ENCODE results near the gene BRAF.

The BRAF gene

DNA sequence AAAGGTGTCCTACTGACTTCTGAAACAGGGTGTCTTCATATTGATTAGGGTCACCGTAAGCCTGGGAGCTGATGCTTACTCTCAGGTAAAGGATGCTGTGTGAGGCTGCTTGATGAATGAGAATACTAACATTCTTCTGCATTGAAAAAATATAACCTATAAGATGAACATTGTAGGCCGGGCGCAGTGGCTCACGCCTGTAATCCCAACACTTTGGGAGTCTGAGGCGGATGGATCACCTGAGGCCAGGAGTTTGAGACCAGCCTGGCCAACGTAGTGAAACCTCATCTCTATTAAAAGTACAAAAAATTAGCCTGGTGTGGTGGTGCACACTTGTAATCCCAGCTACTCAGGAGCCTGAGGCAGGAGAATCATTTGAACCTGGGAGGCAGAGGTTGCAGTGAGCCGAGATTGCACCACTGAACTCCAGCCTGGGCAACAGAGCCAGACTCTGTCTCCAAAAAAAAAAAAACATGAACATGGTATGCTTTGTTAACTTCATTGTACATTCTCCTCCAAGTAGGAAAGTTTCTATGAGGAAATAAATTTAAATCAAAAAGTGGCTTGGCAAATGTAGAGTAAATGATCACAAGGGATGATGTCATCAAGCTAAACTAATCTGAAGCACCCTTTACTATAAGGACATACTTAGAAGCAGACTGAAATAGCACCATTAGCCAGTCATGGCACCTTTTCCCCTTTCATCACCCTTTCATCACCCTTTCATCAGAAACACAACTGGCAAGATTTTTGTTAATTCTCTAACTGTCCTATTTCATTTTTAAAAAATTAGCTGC lies 1.5 kb upstream of the BRAF start:
- H3K4me3 ChIP-seq (ENCODE audit: control insufficient read depth, low read depth, low read length), result no peak overlapping the region
- TF ChIP-seq, protein P1, sequence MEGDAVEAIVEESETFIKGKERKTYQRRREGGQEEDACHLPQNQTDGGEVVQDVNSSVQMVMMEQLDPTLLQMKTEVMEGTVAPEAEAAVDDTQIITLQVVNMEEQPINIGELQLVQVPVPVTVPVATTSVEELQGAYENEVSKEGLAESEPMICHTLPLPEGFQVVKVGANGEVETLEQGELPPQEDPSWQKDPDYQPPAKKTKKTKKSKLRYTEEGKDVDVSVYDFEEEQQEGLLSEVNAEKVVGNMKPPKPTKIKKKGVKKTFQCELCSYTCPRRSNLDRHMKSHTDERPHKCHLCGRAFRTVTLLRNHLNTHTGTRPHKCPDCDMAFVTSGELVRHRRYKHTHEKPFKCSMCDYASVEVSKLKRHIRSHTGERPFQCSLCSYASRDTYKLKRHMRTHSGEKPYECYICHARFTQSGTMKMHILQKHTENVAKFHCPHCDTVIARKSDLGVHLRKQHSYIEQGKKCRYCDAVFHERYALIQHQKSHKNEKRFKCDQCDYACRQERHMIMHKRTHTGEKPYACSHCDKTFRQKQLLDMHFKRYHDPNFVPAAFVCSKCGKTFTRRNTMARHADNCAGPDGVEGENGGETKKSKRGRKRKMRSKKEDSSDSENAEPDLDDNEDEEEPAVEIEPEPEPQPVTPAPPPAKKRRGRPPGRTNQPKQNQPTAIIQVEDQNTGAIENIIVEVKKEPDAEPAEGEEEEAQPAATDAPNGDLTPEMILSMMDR (IDR thresholded peaks at IDR 0.05; ENCODE audit: control insufficient read depth, insufficient read depth, low read depth, low read length, missing control alignments), result no peak
- DNase-seq (ENCODE audit: low read depth), result no peak

DNA sequence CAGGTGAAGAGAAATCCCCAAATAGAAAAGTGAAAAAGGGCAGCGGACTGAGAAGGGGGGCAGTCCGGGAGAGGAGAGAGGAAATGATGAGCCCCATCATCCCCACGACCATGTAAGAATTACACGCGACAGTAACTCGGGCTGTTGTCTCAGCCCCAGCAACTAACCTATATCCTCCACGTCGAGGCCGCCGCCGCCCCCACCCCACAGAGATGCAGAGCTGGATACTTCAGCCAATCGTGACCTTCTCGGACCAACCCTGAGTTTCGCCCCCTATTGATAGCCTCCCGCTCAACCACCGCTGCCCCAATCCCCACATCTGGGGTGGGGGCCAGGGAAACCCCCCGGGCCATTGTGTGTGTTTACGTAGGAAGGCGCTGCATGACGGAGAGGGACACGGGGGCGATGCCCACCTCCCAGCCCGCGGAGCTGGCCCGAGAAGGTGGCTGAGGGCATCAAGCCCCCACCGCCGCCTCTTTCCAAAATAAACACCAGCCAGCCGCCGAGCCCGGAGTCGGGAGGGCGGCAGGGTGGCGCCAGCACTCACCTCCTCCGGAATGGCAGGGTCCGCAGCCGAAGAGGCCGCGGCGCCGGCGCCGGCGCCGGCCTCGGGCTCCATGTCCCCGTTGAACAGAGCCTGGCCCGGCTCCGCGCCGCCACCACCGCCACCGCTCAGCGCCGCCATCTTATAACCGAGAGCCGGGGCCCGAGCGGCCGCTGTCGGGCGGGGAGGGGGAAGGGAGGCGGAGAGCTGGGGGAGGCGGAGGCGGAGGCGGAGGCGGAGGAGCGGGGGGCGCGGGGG lies 509 bp downstream of the BRAF start:
- TF ChIP-seq, protein P1 (IDR thresholded peaks at IDR 0.05; ENCODE audit: control insufficient read depth, insufficient read depth, low read depth, low read length, missing control alignments), result peak; percentile 49
- peak; percentile 14 for DNase-seq (ENCODE audit: low read depth)
- H3K4me3 ChIP-seq (ENCODE audit: control insufficient read depth, low read depth, low read length), result peak overlapping the region; percentile 94

DNA sequence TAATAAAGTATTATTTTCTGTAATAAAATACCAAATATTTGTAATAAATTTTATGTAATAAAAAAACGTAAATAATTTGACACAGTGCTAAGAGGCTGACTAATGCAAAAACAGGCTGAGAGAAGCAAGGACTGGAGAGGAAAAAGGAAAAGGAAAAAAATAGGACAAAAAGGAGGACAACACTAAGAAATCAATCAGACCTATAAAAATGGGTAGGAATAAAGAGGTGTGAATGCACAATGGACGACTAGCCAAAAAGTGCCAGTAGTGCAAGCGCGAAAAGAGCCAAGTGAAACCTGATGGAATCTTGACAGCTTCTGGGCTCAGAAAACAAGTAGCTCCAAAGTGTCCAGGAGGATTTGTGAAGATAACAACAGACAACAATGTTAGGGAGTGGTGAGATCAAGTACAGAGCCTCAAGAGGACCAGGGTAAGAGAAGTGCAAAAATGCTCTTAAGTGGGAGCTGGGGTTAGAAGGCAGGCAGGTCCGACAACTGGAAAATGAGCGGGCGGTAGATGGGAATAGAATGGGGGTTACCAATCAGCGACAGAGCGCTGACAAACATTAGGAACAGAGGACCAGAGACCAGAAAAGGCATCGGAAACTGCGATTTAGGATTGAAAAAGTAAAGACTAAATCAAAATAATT lies 1.2 kb downstream of the BRAF start:
- DNase-seq (ENCODE audit: low read depth), result no peak
- TF ChIP-seq, protein P1 (IDR thresholded peaks at IDR 0.05; ENCODE audit: control insufficient read depth, insufficient read depth, low read depth, low read length, missing control alignments), result no peak
- peak overlapping the region; percentile 94 for H3K4me3 ChIP-seq (ENCODE audit: control insufficient read depth, low read depth, low read length)

DNA sequence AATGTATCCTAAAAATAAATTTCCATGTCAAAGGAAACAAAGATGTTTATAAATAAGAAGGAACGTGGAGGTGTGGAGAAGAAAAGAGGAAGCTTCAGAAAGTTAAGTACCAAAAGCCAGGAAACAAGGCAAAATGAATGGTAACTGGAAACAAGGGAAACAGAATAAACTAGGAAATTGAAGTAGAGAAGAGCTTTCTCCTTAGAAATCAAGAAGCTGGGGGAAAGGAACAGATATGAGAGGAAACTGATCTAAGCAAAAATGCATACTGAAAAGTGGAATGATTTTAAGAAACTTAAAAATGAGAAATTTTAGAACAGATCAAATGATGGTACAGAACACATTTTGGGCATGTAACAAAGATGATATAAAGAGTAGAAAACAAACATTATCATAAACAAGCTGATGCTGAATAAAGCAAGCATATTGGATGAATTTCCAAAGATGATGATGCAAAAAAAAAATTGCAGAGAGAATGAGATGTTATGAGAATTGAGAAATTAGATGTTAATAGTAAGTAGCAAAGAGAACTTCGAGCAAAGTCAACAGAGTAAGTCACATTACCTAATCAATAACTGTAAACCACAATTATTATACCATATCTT lies 1.9 kb downstream of the BRAF start:
- TF ChIP-seq, protein P1 (IDR thresholded peaks at IDR 0.05; ENCODE audit: control insufficient read depth, insufficient read depth, low read depth, low read length, missing control alignments), result no peak
- H3K4me3 ChIP-seq (ENCODE audit: control insufficient read depth, low read depth, low read length), result no peak overlapping the region
- no peak for DNase-seq (ENCODE audit: low read depth)

DNA sequence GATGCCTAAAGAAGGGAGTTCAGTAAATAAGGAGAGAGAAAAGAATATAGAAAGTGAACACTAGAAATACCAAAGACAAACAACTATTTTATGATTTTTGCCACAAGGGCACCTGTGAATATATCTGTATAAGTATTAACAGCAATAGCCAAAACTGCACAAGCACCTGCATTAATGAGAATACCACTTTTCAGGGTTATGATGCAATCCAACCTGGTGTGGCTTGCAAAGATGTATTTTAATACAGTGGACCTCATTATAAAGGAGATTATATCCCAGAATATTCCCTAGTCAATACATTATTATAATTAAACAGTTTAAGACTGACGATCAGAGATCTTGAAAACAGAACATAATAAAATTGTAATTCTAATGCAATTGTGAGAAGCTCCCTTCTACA lies 4.0 kb downstream of the BRAF start:
- DNase-seq (ENCODE audit: low read depth), result no peak
- TF ChIP-seq, protein P1 (IDR thresholded peaks at IDR 0.05; ENCODE audit: control insufficient read depth, insufficient read depth, low read depth, low read length, missing control alignments), result no peak
- H3K4me3 ChIP-seq (ENCODE audit: control insufficient read depth, low read depth, low read length), result no peak overlapping the region

DNA sequence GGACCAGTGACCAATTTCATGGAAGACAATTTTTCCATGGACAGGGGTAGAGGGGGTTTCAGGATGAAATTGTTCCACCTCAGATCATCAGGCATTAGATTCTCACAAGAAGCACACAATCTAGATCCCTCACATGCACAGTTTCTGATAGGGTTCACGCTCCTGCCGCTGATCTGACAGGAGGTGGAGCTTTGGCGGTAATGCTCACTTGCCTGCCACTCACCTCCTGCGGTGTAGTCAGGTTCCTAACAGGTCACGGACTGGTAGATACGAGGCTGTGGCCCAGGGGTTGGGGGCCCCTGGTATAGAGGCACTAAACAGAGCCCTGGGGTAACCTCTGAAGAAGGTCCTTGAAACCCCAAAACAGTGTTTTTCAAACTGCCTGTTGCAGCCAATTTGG lies 6.5 kb downstream of the BRAF start:
- TF ChIP-seq, protein P1 (IDR thresholded peaks at IDR 0.05; ENCODE audit: control insufficient read depth, insufficient read depth, low read depth, low read length, missing control alignments), result no peak
- no peak overlapping the region for H3K4me3 ChIP-seq (ENCODE audit: control insufficient read depth, low read depth, low read length)
- DNase-seq (ENCODE audit: low read depth), result no peak
